ENCODE measurements around the gene ACD. TPM values are rescaled to one million over a fixed set of nuclear protein-coding genes. Genes with fewer than 3 reads are reported as not detected.
"Not testable (repeated sequence)": the region's sequence is repeated elsewhere in the genome, so short reads cannot be mapped to it uniquely, and the experiment has no call there.

ACD gene
- total and polyA plus RNA-seq, 2 donors from 2014 or later = 15.2 to 20.0 TPM

DNA sequence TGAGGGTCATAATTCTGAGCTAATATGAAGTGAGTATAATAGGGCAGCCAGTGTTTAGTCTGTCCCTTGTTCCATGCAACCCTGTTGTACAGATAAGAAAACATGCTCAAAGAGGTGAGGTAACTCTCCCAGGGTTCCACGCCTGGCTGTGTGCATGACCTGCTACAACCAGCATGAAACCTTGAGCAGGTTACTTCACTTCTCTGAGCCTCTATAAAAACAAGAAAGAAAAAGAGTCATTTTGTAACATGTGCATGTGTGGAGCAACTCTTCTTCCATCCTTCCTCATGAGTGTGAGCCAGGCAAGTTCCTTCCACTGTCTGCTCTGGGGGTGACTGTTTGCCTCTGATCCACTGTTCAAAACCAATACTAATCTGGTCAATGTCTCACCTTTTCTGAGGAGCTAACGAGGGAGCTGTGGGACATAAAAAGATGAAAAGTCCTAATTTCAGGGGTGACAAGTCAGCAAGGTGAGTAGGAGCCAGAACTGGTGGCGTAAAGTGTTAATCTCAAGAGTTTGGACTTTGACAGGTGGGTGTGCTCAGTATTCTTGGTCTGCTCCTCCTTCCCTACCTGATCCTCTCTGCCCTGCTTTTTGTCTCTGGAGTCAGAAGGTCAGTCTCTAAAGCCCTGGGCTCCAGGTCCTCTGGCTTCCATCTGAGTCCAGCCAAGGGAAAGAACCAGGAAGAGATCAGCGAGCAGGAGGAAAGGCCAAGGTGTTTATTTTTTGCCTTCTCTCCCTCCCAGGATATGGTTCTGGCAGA, 37.5 kb upstream of the ACD start:
- TF ChIP-seq, protein P1, sequence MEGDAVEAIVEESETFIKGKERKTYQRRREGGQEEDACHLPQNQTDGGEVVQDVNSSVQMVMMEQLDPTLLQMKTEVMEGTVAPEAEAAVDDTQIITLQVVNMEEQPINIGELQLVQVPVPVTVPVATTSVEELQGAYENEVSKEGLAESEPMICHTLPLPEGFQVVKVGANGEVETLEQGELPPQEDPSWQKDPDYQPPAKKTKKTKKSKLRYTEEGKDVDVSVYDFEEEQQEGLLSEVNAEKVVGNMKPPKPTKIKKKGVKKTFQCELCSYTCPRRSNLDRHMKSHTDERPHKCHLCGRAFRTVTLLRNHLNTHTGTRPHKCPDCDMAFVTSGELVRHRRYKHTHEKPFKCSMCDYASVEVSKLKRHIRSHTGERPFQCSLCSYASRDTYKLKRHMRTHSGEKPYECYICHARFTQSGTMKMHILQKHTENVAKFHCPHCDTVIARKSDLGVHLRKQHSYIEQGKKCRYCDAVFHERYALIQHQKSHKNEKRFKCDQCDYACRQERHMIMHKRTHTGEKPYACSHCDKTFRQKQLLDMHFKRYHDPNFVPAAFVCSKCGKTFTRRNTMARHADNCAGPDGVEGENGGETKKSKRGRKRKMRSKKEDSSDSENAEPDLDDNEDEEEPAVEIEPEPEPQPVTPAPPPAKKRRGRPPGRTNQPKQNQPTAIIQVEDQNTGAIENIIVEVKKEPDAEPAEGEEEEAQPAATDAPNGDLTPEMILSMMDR (IDR thresholded peaks at IDR 0.05; ENCODE audit: borderline replicate concordance, extremely low read depth, insufficient read depth) = no peak
- Histone ChIP-seq H3K27ac (ENCODE audit: low read depth in 2 of 2, low read length in 2 of 2) (no peak overlapping the region), H3K27me3 (ENCODE audit: control insufficient read depth, insufficient read depth, low read length) (no peaks in the 10 kb centered on the region), H3K4me3 (ENCODE audit: low read length in 3 of 3) (no peak overlapping the region), H3K9ac (ENCODE audit: low read length in 3 of 3) (no peak overlapping the region), H3K4me1 (ENCODE audit: control insufficient read depth in 2 of 3, insufficient read depth in 2 of 3, low read depth in 1 of 3, low read length in 3 of 3) (peaks cover 0 to 4% (median 3%) of the 10 kb centered on the region in 3 donors), H3K9me3 (ENCODE audit: control insufficient read depth in 2 of 3, insufficient read depth in 1 of 3, low read length in 3 of 3) (no peaks in the 10 kb centered on the region), H3K36me3 (ENCODE audit: control insufficient read depth in 2 of 3, insufficient read depth in 3 of 3, low read length in 3 of 3) (peaks cover 0 to 4% (median 0%) of the 10 kb centered on the region in 3 donors)
- DNase-seq (no peak), FAIRE-seq (no peak)
- intact Hi-C loops (cut with DNase I) = no loop called here

GRCh38 chr16:67694611-67695010, 34.6 kb upstream of the ACD start:
- no peaks in the 10 kb centered on the region for H3K27me3 ChIP-seq (ENCODE audit: control insufficient read depth, insufficient read depth, low read length)
- no peak overlapping the region for H3K9ac ChIP-seq (ENCODE audit: low read length in 3 of 3)
- FAIRE-seq = no peak
- H3K36me3 ChIP-seq (ENCODE audit: control insufficient read depth in 2 of 3, insufficient read depth in 3 of 3, low read length in 3 of 3) = peaks cover 0 to 4% (median 0%) of the 10 kb centered on the region in 3 donors
- no peaks in the 10 kb centered on the region for H3K9me3 ChIP-seq (ENCODE audit: control insufficient read depth in 2 of 3, insufficient read depth in 1 of 3, low read length in 3 of 3)
- DNase-seq = no peak
- intact Hi-C loops (cut with DNase I) = no loop called here
- H3K4me3 ChIP-seq (ENCODE audit: low read length in 3 of 3) = no peak overlapping the region
- no peak overlapping the region for H3K27ac ChIP-seq (ENCODE audit: low read depth in 2 of 2, low read length in 2 of 2)
- TF ChIP-seq, protein P1 (IDR thresholded peaks at IDR 0.05; ENCODE audit: borderline replicate concordance, extremely low read depth, insufficient read depth) = no peak
- peaks cover 0 to 4% (median 3%) of the 10 kb centered on the region in 3 donors for H3K4me1 ChIP-seq (ENCODE audit: control insufficient read depth in 2 of 3, insufficient read depth in 2 of 3, low read depth in 1 of 3, low read length in 3 of 3)

GRCh38 chr16:67693517-67694285, 33.6 kb upstream of the ACD start:
- FAIRE-seq; H3K4me1 ChIP-seq (ENCODE audit: control insufficient read depth in 2 of 3, insufficient read depth in 2 of 3, low read depth in 1 of 3, low read length in 3 of 3); H3K27me3 ChIP-seq (ENCODE audit: control insufficient read depth, insufficient read depth, low read length); intact Hi-C loops (cut with DNase I); H3K9ac ChIP-seq (ENCODE audit: low read length in 3 of 3); H3K27ac ChIP-seq (ENCODE audit: low read depth in 2 of 2, low read length in 2 of 2); H3K4me3 ChIP-seq (ENCODE audit: low read length in 3 of 3); H3K36me3 ChIP-seq (ENCODE audit: control insufficient read depth in 2 of 3, insufficient read depth in 3 of 3, low read length in 3 of 3); DNase-seq; H3K9me3 ChIP-seq (ENCODE audit: control insufficient read depth in 2 of 3, insufficient read depth in 1 of 3, low read length in 3 of 3): not testable (repeated sequence)

Measured in kidney (tissue), 14 donors.